CD4-positive, alpha-beta T cell treated with Interleukin-1 beta for 1 hour (primary cell): ENCODE measurements around the gene RHBDD3.
"Not testable (repeated sequence)": the region's sequence is repeated elsewhere in the genome, so short reads cannot be mapped to it uniquely, and the experiment has no call there.

ENCODE experiments used
- DNase-seq, 2 donors: peaks; one replicate each; pipeline ENCODE4 v3.0.0-alpha.2; 2020 to 2022

RHBDD3 gene

DNA sequence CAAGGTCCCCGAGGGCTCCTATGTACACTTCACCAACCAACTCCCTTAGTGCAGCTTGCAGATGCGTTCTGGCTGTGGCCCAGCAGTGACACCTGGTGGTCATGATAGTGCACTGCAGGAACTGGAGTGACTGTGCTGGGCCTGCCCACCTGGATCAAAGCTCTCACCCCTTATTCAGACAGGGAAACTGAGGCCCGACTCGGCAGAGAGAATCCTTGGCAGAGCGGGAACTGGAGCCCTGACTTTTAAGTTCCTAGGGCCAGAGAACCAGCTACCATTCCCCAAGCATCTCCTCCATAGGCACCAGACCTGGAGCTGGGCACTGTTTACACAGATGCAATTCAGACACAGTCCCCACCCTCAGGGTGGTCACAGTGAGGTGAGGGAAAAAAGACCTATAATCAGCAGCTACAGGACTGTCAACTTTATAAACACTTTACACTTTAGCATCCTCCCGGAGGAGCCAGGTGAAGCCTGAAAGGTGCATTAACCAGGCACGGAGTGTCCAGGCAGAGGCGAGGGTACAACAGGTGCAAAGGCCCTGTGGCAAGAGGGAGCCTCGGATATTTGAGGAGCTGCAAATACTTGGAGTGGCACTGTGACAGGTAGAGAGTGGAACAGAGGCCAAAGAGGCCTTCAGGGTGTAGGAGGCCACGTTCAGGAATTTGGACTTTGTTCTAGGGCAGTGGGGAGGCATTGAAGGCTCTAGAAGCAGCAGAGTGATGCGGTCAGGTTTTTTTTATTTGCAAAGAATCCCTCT lies 22.0 kb downstream of the RHBDD3 start:
- peak; percentile 62 to 65 for DNase-seq

DNA sequence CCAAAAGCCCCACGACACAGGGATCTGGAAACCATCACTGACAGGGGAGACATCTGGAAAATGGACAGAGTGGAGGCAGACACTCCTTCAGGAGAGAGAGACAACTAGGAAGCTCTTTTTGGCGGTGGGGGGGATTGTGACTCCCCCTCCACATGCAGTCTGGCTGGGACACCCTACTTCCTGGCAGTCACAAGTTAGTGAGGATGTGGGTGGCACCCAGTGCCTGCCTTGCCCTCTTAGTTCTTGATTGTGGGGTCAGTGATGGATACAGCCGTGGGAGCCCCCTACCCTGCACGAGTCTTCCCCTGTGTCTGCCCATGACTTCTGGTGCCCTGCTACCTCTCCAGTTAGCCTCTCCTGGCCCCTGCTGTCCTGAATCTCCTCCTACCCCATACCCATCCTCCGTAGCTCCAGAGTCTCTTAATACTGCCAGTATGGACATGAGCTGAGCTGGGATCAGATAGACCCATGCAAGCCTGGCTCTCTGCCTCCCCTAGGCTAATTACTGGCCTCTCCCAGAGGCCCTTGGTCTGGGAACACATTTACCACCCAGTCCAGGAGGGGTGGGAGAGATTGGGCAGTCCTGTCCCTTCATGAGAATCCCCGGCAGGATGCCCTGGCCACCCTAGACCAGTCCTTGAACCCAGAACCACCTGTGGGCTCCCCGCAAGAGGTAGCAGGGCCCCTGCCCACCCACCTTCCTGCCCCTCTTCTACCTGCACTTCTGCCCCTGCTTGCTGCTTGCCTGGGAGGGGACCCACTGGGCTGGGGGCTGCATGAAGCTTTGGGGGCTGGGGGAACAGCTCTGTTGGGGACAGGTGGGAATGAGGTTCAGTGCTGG lies 22.8 kb downstream of the RHBDD3 start:
- no peak for DNase-seq

DNA sequence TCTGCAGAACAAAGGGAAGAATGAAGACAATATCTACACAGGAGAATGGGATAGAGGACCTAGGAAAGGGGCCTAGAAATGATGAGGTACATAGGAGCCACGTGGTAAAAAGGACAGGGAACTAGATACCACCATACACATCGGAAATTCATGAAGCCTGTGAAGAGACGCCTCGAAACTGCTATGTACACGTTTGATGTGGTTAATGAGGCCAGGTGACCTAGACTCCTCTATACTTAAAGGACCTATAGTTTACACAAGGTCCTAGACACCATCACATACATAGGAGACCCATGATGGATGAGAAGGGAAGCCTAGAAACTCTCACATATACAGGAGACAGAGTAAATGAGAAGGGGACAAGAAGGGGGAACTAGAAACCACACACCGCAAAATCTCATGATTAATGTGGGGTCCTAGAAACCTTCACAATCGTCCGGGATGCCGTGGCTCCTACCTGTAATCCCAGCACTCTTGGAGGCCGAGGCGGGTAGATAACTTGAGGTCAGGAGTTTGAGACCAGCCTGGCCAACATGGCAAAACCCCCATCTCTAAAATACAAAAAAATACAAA lies 23.8 kb downstream of the RHBDD3 start:
- DNase-seq: no peak

- DNase-seq: not testable (repeated sequence)
These were observed 27.3 kb downstream of the RHBDD3 start for GRCh38 chr22:29240481-29240880.

DNA sequence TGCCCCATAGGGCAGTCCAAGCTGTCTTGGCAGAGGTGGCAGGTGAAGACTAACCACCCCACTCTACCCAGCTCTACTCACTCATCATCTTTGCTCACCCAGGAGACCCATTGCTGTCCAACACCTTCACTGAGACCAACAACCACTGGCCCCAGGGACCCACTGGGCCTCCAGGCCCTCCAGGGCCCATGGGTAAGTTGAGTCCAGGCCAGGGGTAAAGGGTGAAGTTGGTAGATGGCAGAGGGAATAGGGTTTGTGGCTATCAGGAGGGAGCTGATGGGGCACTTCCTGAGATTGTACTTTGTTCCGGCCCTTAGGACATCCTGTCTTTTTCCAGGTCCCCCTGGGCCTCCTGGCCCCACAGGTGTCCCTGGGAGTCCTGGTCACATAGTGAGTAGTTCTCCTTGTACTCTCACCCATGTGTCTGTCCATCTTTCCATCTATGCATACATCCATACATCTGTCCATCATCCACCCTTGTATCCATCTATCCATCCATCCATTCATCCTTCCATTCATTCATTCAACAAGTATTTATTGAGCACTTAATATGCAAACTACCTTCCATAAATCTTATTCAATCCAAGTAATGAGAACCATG lies 34.4 kb downstream of the RHBDD3 start:
- DNase-seq: no peak

DNA sequence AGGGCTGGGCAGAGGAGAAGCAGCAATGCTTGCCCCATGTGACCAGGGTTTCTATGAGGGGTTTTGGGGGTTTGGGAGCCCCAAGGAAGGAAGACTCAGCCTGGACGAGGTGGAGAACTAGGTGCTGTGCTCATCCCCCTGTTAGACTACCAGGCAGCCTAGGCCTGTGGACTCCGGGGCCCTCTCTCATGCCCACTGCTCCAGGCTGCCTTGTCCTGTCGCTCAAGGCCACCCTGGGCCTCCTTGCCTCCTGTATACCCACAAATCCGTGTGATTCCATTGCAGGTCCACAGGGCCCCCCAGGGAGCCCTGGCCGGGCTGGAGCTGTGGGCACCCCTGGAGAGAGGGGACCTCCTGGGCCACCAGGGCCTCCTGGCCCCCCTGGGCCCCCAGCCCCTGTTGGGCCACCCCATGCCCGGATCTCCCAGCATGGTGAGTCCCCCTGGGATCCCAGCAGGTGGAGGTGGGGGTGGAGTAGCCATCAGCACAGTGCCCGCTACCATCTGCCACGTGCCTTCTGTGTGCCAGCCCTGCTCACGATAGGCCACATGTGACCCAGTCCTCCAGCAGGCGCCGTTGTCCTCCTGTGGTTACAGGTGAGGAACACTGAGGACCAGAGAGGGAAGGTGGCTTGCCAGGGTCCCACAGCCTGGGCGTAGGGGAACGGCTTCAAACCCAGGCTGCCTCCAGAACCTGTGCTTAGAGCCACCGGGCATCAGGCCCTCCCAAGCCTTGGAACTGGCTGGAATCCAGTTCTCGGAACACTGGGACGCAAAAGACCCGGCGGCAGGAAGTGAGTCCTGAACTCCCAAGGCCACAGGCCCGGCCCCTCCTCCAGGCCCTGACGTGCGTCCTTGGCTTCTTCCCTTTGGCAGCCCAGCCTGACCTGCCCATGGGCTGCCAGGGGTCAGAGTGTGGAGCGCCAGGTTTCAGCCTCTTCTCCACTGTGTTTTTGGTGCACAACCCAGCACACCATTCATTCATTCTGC lies 35.5 kb downstream of the RHBDD3 start:
- no peak for DNase-seq

DNA sequence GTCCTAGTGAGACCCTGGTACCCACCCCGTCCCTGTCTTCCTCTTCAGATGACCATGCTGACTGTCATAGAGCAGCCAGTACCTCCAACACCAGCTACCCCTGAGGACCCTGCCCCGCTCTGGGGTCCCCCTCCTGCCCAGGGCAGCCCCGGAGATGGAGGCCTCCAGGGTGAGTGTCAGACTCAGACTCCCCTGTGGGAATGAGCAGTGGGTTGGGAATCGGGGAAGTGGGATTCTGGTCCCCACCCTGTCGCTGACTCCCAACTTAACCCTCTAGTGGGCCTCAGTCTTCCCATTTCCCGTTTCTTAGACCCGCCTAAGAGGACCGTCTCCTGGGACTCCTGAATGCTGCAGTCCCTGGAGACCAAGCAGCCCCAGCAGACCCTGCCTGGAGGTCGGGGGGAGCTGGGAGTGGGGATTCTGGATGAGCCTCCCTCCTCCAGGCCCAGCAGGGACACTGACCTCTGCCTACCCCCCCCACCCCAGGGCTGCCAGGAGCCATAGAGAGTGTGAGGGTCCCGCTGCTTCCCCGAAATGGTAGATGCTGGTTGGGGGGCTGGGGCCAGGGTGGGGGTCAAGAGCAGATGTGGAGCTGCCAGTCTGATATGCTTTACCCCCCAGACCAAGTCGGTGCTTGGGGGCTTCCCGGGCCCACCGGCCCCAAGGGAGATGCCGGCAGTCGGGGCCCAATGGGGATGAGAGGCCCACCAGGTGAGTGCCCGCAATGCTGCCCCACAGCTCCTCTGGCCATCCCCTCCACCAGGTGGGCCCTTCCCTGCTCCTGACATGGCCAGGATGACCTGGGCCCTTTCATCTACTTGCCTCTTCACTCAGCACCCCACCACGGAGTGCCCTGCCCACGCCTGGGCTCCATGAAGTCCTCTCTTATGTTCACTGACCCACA lies 36.6 kb downstream of the RHBDD3 start:
- DNase-seq: no peak

DNA sequence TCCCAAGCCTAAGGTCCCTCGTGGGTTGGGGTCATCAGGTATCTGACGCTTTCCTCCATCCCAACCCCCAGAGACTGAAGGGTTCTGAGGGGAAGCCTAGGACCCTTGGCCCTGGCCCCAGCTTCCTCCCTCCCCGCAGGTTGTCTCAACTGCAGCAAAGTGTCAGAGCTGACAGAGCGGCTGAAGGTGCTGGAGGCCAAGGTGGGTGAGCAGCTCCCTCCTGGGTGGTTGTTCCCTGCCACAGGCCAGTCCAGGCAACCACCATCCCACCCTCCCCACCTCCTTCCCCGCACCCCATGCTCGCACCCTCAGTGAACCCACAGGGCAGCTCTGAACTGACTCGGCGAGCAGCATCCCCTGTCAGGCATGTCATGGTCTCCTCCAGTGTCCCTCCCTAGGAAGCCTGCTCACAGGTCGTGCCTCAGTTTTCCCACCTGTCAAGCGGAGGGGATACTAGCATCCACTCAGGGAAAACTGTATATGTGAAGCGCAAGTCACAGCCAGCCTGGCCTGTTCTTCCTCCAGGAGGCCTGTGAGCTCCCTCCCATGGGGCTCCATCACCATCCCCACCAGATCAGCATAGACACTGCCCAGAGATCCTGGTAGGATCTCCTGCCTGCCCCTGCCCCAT lies 41.3 kb downstream of the RHBDD3 start:
- DNase-seq: no peak

DNA sequence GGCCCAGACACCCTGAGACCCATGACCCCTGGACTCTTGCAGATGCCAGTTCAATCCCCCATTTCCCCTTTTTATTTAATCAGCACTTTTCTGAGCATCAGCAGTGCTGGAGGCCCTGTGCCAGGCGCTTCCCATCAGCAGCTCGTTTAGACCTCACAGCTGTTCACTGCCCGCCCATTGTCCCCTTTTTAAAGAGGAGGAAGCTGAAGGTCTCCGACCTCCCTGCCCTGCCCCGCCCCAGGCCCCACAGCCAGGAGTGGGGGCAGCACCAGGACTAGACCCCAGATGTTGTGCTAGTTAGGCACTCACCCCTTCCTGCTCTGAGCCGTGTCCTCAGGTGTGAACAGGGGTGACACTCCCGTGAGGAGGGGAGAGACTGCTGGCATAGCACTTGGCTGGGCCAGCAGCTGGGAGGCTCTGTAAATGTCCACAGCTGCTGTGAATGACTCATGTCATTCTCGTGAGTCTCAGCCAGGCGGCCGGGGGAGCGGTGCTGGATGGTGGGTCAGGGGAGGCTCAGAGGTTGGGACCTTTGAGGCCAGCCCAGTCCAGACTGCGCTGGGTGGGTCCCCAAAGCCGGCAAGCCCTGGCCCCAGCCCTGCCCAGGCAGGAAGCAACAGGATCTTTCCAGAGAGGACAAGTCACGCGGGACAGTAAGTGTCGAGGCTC lies 42.2 kb downstream of the RHBDD3 start:
- no peak for DNase-seq

DNA sequence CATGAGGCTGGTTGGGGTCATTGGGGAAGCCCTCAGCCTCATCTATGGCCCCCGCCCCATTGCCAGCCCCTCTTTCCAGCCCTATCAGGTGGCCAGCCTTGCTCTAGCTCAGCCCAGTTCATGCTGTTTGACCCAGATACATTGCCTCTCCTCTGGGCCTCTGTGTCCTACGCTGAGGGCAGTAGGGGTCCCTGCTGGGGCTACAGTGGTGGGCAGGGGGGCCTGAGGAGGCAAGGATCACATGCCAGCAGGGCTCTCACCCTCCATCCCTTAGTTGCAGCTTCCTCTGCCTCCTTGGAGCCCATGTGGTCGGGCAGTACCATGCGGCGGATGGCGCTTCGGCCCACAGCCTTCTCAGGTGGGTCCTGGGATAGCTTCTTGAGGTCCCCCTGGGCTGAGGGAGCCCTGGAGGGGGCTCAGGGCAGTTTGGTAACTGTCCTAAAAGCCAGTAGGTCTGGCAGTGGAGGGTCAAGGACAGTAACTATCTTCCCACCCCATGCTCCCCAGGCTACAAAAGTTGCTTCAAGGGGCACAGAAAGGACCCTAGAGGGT lies 42.8 kb downstream of the RHBDD3 start:
- no peak for DNase-seq

DNA sequence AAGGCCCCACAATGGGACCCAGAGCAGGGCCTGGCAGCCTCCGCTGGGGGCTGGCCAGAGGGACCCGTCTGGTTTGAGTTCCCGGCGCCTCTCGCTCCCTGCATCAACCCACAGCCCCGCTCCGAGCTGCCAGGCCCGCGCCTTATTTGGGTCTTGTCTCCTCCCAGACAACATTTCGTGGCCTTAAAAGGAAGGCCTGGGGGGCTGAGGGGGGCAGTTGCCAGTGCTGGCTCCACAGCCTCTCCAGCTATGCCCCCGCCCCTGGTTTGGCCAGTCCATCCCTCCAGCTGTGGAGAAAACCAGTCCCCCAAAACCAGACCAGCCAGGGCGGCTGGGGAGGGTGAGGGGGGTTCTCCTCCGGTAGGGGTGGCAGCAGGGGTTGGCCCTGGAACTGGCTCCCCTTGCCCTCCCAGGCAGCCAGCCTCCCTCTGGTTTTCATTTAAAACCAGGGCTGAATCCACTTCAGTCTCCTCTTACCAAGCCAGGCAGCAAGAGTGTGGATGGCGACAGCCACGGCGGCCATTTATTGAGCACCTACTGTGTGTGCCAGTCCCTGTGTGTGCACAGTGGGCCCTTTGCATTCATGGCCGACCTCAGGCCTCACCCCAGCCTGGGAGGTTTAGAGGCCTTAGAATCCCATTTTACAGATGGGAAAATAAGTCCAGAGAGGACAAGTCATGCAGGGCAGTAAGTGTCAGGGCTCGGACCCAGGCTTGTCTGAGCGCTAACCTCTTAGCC lies 43.5 kb downstream of the RHBDD3 start:
- DNase-seq: no peak

DNA sequence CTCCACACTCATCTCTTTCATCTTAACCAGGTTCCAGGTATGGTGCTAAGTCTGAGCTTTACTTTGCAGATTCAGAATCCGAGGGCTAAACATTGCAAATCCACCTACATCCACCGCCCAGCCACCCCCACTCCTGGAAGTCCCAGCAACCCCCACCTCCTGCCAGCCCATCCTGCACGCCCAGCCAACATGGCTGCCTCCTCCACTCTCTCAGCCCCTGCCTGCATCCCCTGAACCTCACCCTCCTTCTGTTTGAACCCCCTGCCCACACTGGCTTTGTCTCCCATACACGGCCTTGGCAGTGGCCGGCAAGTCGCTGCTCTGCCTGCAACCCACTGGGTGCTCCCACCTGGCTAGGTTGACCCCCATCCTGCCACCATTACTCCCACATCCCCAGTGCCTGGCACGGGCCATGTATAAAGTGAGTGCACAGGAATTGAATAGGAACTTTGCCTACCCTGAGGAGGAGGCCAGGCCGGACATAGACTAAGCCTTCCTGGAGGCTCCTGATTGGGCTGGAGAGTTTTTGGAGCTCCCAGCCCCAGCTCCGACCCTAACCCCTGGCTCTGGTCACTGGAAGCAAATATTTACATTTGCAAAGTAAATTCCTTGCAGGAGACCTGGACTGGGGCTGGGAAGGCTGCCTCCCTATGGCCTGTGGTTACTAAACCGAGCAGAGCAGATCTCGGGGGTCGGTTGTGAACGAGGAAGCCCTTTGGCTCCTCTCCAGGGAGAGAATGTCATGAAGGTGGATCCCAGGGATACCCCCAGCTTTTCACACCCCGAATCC lies 47.7 kb downstream of the RHBDD3 start:
- no peak for DNase-seq

- DNase-seq: not testable (repeated sequence)
These were observed 48.4 kb downstream of the RHBDD3 start for GRCh38 chr22:29219409-29219782.

- no peak for DNase-seq
These were observed 48.9 kb downstream of the RHBDD3 start for GRCh38 chr22:29218758-29219408.

DNA sequence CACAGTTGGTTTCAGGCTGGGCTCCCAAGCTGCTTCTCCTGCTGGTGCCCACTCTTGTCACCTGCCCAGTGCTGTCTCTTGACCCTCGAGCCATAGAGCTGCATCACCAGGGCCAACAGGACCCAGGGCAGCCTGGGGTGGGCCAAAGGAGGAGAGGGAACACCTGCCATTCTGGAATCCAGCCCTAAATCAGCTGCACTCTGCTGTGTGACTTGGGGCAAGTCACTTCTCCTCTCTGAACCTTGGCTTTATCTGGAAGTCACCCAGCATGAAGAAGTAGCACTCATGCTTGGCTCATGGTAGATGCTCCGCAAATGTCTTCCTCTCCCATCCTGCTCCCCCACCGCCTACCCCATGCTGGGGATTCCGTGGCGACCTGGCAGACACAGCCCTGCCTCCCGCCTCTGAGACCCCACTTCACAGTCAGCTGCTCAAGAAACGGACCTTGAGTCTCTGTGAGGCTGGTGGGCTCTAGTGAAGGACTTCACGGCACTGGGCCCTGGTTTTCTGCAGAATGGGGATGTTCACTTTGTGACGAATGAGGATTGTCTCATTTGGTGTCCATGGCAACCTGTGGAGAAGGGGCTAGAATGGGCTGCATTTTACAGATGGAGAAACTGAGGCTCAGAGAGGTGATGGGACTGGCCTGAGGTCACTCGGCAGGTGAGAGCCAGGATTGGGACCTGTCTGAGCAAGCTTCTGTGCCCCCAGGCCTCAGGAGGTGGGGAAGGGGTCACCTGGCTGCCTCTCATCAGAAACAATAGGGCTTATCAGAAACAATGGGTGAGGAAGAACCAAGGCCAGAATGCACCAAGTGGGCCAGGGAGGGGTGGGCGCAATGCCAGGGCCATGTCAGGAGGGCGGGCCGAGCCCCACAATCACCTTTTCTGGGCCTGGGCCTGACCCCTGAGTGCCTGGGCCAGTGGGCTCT lies 49.7 kb downstream of the RHBDD3 start:
- DNase-seq: no peak
